ENCODE measurements around the gene FOXI1. TPM values are rescaled to one million over a fixed set of nuclear protein-coding genes. Genes with fewer than 3 reads are reported as not detected.

The FOXI1 gene
- total RNA-seq, 1 donor from 2014 or later, result not detected

DNA sequence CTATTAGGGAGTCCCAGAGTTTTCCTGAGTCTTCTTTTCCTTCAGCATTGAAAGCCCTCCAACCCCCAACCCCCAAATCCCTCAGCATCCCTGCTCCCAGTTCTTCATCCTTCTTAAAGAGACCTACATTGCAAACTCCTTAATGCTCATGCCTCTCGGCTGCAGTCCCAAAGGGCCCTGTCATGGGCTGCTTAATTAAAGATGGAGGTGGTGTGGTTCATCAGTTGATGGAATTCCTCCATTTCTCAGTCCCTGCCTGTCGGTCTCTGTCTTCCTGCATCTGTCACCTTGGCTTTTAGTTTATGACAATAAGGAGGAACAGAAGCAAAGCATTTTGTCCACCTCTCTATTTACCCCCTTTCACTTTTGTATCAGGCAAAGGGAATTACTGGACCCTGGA lies 2.0 kb downstream of the FOXI1 start:
- peaks cover 2% of the 10 kb centered on the region for H3K27me3 ChIP-seq (ENCODE audit: control insufficient read depth, insufficient read depth, low read length)
- no peak for DNase-seq (ENCODE audit: low read depth)
- TF ChIP-seq, protein P1, sequence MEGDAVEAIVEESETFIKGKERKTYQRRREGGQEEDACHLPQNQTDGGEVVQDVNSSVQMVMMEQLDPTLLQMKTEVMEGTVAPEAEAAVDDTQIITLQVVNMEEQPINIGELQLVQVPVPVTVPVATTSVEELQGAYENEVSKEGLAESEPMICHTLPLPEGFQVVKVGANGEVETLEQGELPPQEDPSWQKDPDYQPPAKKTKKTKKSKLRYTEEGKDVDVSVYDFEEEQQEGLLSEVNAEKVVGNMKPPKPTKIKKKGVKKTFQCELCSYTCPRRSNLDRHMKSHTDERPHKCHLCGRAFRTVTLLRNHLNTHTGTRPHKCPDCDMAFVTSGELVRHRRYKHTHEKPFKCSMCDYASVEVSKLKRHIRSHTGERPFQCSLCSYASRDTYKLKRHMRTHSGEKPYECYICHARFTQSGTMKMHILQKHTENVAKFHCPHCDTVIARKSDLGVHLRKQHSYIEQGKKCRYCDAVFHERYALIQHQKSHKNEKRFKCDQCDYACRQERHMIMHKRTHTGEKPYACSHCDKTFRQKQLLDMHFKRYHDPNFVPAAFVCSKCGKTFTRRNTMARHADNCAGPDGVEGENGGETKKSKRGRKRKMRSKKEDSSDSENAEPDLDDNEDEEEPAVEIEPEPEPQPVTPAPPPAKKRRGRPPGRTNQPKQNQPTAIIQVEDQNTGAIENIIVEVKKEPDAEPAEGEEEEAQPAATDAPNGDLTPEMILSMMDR (IDR thresholded peaks at IDR 0.05; ENCODE audit: insufficient read depth, low read length, poor library complexity, severe bottlenecking), result no peak
- no peak overlapping the region for H3K4me3 ChIP-seq (ENCODE audit: low read depth, low read length)
- no peaks in the 10 kb centered on the region for H3K36me3 ChIP-seq (ENCODE audit: control insufficient read depth, insufficient read depth, low read length)

DNA sequence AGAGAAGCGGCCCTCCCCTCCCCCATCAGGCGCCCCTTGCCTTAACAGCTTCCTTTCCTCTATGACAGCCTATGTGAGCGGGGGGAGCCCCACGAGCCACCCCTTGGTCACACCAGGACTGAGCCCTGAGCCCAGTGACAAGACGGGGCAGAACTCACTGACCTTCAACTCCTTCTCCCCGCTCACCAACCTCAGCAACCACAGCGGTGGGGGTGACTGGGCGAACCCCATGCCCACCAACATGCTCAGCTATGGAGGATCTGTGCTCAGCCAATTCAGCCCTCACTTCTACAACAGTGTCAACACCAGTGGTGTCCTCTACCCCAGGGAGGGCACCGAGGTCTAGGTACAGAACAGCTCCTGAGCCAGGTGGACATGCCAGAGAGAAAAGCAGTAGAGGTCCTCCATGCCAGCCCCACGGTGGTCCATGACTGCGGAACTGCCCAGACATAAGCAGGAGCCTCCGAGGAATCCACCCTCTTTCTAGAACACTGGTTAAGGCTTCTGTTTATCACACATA lies 2.6 kb downstream of the FOXI1 start:
- H3K27me3 ChIP-seq (ENCODE audit: control insufficient read depth, insufficient read depth, low read length), result peaks cover 2% of the 10 kb centered on the region
- TF ChIP-seq, protein P1 (IDR thresholded peaks at IDR 0.05; ENCODE audit: insufficient read depth, low read length, poor library complexity, severe bottlenecking), result no peak
- H3K36me3 ChIP-seq (ENCODE audit: control insufficient read depth, insufficient read depth, low read length), result no peaks in the 10 kb centered on the region
- DNase-seq (ENCODE audit: low read depth), result no peak
- no peak overlapping the region for H3K4me3 ChIP-seq (ENCODE audit: low read depth, low read length)

DNA sequence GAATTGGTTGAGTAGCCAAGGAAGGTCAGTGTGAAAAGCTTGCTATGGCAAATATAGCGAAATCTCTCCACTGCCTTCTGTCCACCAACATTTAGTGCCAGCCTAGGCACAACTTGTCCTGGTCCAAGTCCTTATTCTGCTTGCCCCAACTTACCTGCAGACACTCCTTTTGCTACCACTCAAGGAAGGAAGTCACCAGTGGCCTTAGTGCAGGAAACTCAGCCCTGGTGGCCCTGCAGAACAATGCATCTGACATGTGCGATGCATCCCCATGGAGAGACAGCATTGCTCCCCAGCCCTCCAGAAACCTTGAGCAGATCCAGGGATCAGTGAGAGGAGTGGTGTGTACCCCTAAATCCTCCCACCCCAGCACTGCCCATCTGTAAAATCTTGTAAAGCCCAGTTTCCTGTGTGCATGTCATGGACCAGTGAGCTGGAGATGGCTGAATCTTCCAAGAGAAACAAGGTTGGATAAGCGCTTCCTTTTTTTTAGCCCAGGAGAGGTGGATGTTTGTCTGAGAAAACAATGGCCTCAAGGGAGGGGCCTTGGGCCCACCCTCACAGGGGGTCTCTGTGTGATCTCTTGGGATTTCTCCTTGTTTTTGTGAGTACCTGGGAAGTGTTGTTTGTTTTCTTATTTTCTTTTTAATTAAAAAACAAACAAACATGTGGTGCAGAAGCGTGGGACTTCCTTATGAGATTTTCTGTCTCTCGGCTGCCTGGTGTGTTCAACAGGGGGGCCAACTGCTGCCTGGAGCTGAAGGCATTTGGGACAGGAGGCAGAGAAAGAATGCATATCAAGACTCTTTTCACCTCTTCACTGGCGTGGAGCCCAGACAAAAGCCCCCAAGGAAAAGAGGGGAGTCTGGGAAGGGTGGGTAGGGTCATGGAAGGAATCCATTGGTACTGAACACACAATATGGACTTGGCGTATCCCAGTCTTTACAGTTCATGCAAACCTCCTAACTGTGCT lies 3.6 kb downstream of the FOXI1 start:
- DNase-seq (ENCODE audit: low read depth), result no peak
- no peaks in the 10 kb centered on the region for H3K36me3 ChIP-seq (ENCODE audit: control insufficient read depth, insufficient read depth, low read length)
- TF ChIP-seq, protein P1 (IDR thresholded peaks at IDR 0.05; ENCODE audit: insufficient read depth, low read length, poor library complexity, severe bottlenecking), result no peak

DNA sequence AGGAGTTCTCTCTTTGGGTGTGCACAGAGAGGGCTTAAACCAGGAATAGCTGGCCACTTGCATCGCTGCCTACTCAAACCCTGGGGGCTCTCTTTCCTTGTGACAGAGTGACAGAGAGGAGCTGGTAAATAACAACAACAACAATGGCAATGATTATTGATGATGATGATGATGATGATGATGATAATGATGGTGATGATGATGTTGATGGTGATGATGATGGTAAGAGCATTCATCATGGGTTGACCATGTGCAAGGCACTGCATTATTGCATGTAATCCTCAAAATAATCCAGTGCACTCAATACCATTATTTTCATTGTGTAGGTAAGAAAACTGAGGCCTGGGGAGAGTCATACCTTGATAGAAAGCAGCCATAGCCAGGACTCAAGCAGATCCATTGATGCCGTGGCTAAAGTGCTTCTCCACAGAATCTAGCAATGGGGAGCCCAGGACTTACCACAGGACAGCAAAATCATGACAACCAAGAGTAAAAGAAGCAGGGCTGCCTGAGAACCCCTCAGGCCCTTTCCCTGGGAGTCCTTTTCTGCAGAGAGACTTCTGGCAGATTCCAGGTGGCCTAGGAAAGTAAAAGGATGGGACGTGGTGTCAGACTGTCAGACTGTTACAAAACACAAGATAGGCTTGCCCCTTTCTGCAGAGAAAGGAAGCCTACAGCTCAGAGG lies 4.8 kb downstream of the FOXI1 start:
- TF ChIP-seq, protein P1 (IDR thresholded peaks at IDR 0.05; ENCODE audit: insufficient read depth, low read length, poor library complexity, severe bottlenecking), result no peak
- Histone ChIP-seq H3K36me3 (ENCODE audit: control insufficient read depth, insufficient read depth, low read length) (no peaks in the 10 kb centered on the region), H3K4me3 (ENCODE audit: low read depth, low read length) (no peak overlapping the region), H3K27me3 (ENCODE audit: control insufficient read depth, insufficient read depth, low read length) (peaks cover 2% of the 10 kb centered on the region)
- DNase-seq (ENCODE audit: low read depth), result no peak

More for the DNA sequence above, 3.6 kb downstream of the FOXI1 start:
- H3K27me3 ChIP-seq (ENCODE audit: control insufficient read depth, insufficient read depth, low read length), result peaks cover 2% of the 10 kb centered on the region
- no peak overlapping the region for H3K4me3 ChIP-seq (ENCODE audit: low read depth, low read length)

DNA sequence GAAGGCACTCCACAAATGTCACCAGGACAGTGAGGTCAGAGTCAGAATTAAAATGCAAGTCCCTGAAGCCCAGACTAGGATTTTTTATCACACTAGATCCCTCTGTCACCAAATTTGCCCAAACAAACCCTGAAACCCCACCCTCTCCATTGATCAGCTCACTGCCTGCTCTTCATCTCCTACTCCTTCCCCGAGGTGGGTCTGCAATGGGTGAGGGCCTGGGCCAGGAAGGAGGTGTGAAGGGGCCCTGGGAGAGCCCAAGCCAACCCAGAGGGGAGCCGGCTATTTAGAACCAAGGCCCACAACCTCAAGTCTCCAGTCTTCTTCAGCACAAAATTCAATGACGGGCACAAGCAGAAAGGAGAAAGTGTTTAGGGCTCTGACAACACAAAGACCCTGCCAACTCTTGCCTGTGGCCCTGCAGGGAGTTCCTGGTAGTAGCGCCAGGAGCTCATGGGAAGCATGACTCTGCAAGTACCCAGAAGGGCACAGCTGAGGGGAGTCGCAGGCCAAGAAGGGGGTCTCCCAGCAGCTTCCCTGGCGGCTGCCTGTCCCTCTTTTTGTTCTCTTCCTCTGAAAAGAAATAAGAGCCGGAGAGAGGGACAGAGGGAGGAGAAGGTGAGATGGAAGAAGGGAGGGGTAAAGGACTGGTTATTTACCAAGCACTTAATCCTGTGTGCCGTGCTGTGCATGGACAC lies 5.5 kb downstream of the FOXI1 start:
- TF ChIP-seq, protein P1 (IDR thresholded peaks at IDR 0.05; ENCODE audit: insufficient read depth, low read length, poor library complexity, severe bottlenecking), result no peak
- H3K27me3 ChIP-seq (ENCODE audit: control insufficient read depth, insufficient read depth, low read length), result no peaks in the 10 kb centered on the region
- no peak for DNase-seq (ENCODE audit: low read depth)
- no peak overlapping the region for H3K4me3 ChIP-seq (ENCODE audit: low read depth, low read length)
- no peaks in the 10 kb centered on the region for H3K36me3 ChIP-seq (ENCODE audit: control insufficient read depth, insufficient read depth, low read length)
